B cell (primary cell): ENCODE measurements around the gene CBX5.

Experiments used
- CTCF ChIP-seq: fragments of 200-600 bp; IDR thresholded peaks from one replicate; pipeline ENCODE4 v1.8.0; 2022; ENCODE audit warnings: antibody characterized with exemption, mild to moderate bottlenecking
- EZH2 ChIP-seq: IDR thresholded peaks from 2 replicates; pipeline ENCODE4 v1.6.1; 2012; ENCODE audit warnings: borderline replicate concordance, low read depth, mild to moderate bottlenecking, moderate library complexity, low read length; ENCODE audit not compliant: insufficient read depth, poor library complexity, severe bottlenecking

DNA sequence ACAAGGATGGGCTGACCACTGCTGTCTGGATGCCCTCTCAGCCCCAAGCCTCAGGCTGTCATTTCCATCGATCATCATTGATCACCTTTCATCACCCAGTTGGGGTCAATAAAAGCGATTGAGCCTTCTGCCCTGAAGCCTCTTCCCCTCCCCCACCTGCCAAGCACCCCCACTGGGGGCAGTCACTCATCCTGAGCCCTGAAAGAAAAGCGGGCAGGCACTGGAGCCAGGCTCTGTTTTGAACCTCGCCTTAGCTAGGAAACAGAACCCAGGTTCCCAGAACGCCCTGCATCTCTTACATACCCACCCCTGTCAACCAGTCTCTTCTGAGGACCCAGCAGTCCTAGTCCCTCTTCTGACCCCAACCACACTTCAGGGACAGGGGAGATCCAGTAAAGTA is 96.9 kb downstream of the CBX5 start:
- TF ChIP-seq CTCF (no peak), EZH2 (no peak)
